ENCODE data around the gene EHD4.

- TF ChIP-seq POLR2A (IDR thresholded peaks at IDR 0.05; ENCODE audit: extremely low read depth, insufficient read length): no peak
- no peak for TF ChIP-seq CTCF (IDR thresholded peaks at IDR 0.05; ENCODE audit: low read depth, low read length)
- TF ChIP-seq, protein P1, sequence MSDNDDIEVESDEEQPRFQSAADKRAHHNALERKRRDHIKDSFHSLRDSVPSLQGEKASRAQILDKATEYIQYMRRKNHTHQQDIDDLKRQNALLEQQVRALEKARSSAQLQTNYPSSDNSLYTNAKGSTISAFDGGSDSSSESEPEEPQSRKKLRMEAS (IDR thresholded peaks at IDR 0.05; ENCODE audit: low read depth, low read length): no peak
Measured at GRCh38 chr15:41955807-41956525, 16.4 kb downstream of the EHD4 start.
